ENCODE measurements around the gene DCST1. TPM values are rescaled to one million over a fixed set of nuclear protein-coding genes. Genes with fewer than 3 reads are reported as not detected.
A peak's percentile ranks its signal among the peaks of the same experiment; 100 is the strongest.

The DCST1 gene
- total and polyA plus RNA-seq, 2 of the 13 experiments (the other 11 are each of a cell fraction or from before 2014, with no cell fraction given), result 0.04 TPM; not detected in 1

DNA sequence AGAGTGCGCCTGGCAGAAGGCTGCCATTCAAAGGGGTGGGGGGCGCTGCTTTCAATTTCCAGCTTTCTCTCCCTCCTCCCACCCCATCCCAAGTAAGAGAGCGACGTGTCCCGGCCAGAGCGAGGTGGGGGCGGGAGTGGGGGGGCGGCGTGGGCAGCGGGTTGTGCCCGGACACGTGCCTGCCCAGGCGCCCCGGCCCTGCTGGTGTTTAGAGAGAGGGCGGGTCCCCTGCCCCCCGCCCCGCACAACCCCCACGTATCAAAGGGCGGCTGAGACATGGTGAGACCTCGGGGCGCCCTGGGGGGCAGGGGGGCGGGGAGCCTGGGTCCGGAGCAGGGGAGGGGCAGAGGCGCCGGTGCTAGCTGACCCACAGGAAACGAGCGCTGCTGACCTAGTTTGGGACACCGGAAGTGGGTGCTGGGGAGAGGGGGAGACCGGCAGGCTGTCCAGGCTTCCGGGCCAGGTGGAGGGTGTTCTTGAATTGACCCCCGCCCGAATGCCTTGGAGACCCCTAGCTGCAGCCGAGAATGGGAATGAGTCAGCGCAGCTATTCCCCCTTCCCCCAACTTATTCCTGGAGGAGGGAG is 29.8 kb upstream of the DCST1 start (continued):
- TF ChIP-seq FOXA1 (IDR thresholded peaks at IDR 0.05) (no peak), FOXA1 (CRISPR knock-in tag; IDR thresholded peaks at IDR 0.05) (0 out of 2 replicates have a peak, but pooled peaks have one; percentile 4), SIN3A (IDR thresholded peaks at IDR 0.05; ENCODE audit: borderline replicate concordance, low read depth, low read length) (peak; percentile 57; the same call in 1 of the 2 replicates), MAZ (IDR thresholded peaks at IDR 0.05; ENCODE audit: borderline replicate concordance, low read depth, low read length) (0 out of 2 replicates have a peak, but pooled peaks have one; percentile 7), MAZ (CRISPR knock-in tag; IDR thresholded peaks at IDR 0.05; ENCODE audit: low read depth) (peak; percentile 71), ZNF160 (CRISPR knock-in tag; IDR thresholded peaks at IDR 0.05) (no peak), TP53 (CRISPR knock-in tag; conservative IDR thresholded peaks at IDR 0.05) (no peak), HBP1 (CRISPR knock-in tag; IDR thresholded peaks at IDR 0.05; ENCODE audit: low read depth) (no peak), MIER3 (CRISPR knock-in tag; IDR thresholded peaks at IDR 0.05; ENCODE audit: borderline replicate concordance) (no peak), ZNF761 (CRISPR knock-in tag; conservative IDR thresholded peaks at IDR 0.05) (0 out of 2 replicates have a peak, but pooled peaks have one; percentile 13), YEATS4 (CRISPR knock-in tag; IDR thresholded peaks at IDR 0.05; ENCODE audit: borderline replicate concordance) (peak; percentile 60; the same call in 1 of the 2 replicates), ZBTB4 (CRISPR knock-in tag; IDR thresholded peaks at IDR 0.05; ENCODE audit: borderline replicate concordance) (no peak), ZBTB20 (CRISPR knock-in tag; IDR thresholded peaks at IDR 0.05; ENCODE audit: borderline replicate concordance, low read depth) (0 out of 2 replicates have a peak, but pooled peaks have one; percentile 54), ZNF775 (CRISPR knock-in tag; IDR thresholded peaks at IDR 0.05; ENCODE audit: borderline replicate concordance) (no peak), BHLHE40 (IDR thresholded peaks at IDR 0.05; ENCODE audit: low read length) (peak; percentile 49; the same call in 1 of the 2 replicates), ZNF746 (CRISPR knock-in tag; IDR thresholded peaks at IDR 0.05) (peak; percentile 84), ARNT2 (CRISPR knock-in tag; IDR thresholded peaks at IDR 0.05; ENCODE audit: low read depth) (peak; percentile 70; the same call in 1 of the 2 replicates), PHF20 (CRISPR knock-in tag; IDR thresholded peaks at IDR 0.05) (0 out of 2 replicates have a peak, but pooled peaks have one; percentile 15), GABPA (IDR thresholded peaks at IDR 0.05; ENCODE audit: low read depth, low read length) (peak; percentile 77), GABPA (CRISPR knock-in tag; IDR thresholded peaks at IDR 0.05; ENCODE audit: low read depth) (peak; percentile 89), GATA4 (IDR thresholded peaks at IDR 0.05; ENCODE audit: borderline replicate concordance, low read depth) (no peak)
- TF ChIP-seq, protein P1, sequence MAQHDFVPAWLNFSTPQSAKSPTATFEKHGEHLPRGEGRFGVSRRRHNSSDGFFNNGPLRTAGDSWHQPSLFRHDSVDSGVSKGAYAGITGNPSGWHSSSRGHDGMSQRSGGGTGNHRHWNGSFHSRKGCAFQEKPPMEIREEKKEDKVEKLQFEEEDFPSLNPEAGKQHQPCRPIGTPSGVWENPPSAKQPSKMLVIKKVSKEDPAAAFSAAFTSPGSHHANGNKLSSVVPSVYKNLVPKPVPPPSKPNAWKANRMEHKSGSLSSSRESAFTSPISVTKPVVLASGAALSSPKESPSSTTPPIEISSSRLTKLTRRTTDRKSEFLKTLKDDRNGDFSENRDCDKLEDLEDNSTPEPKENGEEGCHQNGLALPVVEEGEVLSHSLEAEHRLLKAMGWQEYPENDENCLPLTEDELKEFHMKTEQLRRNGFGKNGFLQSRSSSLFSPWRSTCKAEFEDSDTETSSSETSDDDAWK (CRISPR knock-in tag; IDR thresholded peaks at IDR 0.05), result no peak
- TF ChIP-seq, protein P2, sequence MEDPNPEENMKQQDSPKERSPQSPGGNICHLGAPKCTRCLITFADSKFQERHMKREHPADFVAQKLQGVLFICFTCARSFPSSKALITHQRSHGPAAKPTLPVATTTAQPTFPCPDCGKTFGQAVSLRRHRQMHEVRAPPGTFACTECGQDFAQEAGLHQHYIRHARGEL (CRISPR knock-in tag; IDR thresholded peaks at IDR 0.05), result no peak
